Embryonic facial prominence (tissue), 1 donor: ENCODE results near the gene PROC.
"Not testable (repeated sequence)": the region's sequence is repeated elsewhere in the genome, so short reads cannot be mapped to it uniquely, and the experiment has no call there.

Experiments
- DNase-seq: peaks from one replicate; pipeline ENCODE4 v3.0.0-alpha.2; 2016; ENCODE audit errors: extremely low spot score

The PROC gene

DNA sequence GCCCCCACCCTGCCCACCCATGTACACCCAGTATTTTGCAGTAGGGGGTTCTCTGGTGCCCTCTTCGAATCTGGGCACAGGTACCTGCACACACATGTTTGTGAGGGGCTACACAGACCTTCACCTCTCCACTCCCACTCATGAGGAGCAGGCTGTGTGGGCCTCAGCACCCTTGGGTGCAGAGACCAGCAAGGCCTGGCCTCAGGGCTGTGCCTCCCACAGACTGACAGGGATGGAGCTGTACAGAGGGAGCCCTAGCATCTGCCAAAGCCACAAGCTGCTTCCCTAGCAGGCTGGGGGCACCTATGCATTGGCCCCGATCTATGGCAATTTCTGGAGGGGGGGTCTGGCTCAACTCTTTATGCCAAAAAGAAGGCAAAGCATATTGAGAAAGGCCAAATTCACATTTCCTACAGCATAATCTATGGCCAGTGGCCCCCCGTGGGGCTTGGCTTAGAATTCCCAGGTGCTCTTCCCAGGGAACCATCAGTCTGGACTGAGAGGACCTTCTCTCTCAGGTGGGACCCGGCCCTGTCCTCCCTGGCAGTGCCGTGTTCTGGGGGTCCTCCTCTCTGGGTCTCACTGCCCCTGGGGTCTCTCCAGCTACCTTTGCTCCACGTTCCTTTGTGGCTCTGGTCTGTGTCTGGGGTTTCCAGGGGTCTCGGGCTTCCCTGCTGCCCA is 9.3 kb downstream of the PROC start:
- no peak for DNase-seq

GRCh38 chr2:127428057-127428814 is 10.0 kb downstream of the PROC start:
- DNase-seq, result no peak

- DNase-seq, result no peak
Measured at GRCh38 chr2:127428815-127429109, 10.5 kb downstream of the PROC start.

GRCh38 chr2:127429291-127429690 is 11.1 kb downstream of the PROC start:
- DNase-seq, result no peak

- no peak for DNase-seq
Measured at GRCh38 chr2:127429844-127430425, 11.7 kb downstream of the PROC start.

DNA sequence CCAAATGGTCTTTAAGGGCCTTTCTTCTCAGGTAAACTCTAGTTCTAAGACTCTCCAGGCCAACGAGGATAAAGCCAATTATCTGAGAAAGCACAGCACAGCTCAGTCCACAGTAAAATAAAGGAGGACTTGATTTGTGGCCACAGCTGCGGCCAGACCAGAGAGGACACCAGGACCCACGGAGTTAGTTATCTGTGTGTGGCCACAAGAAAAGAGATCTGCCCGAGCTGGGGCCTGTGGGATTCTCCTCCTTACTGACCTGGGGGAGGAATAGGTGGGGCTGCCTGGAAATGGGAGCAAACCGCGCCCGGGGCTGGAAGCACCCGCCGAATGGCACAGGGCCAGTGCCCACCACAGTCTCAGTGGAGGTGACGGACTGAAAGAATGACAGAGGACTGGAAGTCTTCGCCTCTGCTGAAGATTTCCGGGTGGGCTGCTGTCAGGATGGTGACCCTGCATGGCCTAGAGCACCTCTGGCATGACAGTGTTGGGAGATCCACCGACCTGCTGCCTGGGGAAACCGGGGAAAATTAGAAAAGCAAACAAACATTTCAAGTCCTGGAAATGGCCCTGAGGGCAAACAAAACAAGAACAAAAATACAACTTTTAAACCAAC is 13.3 kb downstream of the PROC start:
- DNase-seq, result no peak

GRCh38 chr2:127434515-127434914 is 16.3 kb downstream of the PROC start:
- no peak for DNase-seq

DNA sequence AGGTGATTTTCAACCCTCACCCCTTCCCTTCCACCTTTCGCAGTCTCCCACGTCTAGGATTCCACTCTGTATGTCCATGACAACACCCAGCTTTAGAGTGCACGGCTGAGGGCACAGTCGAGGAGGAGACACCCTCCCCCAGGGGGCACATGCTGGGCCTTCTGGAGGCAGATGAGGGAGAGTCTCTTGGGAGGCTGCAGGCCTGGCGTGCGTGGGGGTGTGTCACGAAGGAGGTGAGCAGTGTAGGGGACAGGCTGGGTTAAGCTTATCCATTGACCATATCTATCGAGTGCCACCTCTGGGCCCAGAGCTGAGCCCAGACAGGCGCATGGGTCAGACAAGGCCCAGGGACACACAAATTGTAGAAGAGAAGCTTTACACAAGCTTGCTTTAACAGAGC is 18.8 kb downstream of the PROC start:
- no peak for DNase-seq

GRCh38 chr2:127437781-127438726 is 19.8 kb downstream of the PROC start:
- no peak for DNase-seq

- DNase-seq, result no peak
Measured at GRCh38 chr2:127439343-127439742, 21.1 kb downstream of the PROC start.

DNA sequence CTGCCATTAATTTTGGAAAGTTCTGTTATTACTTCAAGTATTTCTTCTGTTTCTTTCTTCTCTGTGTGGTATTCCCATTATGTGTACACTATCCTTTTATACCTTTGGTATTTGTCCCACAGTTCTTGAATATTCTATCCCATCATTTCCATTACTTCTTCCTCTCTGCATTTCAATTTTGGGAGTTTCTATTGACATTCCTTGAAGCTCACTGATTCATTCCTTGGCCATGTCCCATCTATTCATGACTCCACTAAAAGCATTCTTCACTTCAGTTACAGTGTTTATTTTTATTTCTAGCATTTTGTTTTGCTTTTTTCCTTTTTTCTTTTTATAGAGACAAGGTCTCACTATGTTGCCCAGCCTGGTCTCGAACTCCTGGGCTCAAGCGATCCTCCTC is 30.3 kb downstream of the PROC start:
- no peak for DNase-seq

DNA sequence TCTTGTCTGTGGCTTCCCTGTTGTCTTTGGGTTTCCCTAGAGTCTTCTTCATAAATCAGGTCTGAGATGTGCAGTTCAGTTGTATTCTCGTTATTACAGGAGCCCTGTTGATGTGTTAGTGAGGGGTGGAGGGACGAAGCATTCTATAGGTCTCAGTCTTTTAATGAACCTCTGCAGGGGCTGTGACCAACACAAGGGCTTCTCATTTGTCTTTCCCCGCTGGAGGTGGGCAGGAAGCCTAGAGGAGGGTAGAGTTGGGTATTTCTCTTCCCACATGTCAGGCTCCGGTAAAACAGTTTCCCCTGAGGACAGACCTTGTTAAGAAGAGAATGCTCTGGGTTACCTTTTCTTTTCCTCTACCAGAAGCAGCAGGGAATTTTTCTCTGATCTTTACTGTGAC is 31.2 kb downstream of the PROC start:
- no peak for DNase-seq

GRCh38 chr2:127449898-127450297 is 31.7 kb downstream of the PROC start:
- DNase-seq, result no peak

DNA sequence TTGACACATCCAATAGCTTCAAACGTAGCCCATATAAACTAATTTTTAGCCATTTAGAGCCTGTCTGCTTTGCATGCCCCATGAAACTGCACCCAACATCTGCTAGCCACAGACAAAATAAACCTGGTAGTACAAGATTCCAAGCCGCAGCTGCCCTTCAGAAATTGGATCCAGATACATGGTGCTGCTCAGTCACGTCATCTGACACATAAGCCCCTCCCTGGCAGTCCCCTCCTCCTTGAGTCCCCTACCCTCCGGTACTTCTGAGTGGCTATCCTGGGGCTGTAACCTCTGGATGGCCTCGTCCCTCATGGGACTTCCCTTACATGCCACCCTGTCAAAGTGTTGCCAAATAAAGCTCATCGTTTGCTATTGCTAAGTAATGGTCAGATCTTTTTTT is 33.8 kb downstream of the PROC start:
- DNase-seq, result no peak

- DNase-seq, result not testable (repeated sequence)
Measured at GRCh38 chr2:127452423-127452822, 34.2 kb downstream of the PROC start.

DNA sequence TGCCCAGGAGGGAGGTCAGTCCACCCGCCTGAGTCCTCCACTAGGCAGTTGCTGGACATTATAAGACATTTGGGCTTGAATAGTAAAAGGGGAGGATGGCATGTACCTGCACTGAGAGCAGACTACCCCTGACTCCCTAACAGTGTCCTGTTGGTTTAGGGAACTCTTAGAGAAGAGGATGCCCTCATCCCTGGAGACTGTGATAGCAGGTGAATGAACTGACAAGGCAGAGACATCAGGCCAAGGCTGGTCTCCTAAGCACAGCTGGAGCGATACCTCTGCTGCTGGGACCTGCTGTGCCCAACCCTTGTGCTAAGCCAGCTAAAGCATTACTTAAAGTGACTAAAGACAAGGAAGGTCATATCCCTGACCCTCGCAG is 34.8 kb downstream of the PROC start:
- DNase-seq, result no peak

DNA sequence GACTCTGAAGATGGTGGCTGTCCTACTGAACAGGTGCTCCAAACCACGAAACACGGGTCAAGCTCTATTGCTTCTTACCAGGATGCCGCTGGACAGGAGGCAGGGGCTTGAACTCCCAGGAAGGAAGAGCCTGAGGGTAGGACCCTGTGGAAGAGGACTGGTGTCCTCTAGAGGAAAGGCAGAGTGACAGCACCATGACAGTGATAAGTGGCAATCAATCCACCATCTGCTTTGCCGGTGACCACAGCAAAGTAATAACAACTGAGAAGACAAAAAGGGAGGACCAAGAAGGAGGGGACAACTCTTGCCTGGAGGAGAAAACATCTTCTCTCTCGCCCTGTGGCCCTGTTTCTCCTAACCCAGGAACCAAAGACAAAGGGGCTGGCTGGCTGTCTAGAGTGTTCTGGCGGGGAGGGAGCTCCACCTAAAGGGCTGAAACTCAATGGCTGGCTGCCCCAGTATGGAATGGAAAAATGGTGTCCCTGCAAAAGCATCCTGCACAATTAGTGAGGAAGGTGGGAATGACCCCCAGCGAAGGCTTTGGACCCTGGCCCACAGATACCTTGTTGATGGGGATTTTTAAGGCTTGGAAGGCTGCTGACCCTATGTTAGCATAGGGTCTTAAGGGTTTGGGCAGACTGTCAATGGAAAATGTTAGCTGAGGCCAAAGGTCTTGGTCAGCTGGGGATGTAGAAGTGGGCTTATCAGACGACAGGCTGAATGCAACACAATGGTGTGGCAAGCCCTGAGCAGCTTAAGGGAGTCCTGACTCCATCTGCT is 35.4 kb downstream of the PROC start:
- no peak for DNase-seq

DNA sequence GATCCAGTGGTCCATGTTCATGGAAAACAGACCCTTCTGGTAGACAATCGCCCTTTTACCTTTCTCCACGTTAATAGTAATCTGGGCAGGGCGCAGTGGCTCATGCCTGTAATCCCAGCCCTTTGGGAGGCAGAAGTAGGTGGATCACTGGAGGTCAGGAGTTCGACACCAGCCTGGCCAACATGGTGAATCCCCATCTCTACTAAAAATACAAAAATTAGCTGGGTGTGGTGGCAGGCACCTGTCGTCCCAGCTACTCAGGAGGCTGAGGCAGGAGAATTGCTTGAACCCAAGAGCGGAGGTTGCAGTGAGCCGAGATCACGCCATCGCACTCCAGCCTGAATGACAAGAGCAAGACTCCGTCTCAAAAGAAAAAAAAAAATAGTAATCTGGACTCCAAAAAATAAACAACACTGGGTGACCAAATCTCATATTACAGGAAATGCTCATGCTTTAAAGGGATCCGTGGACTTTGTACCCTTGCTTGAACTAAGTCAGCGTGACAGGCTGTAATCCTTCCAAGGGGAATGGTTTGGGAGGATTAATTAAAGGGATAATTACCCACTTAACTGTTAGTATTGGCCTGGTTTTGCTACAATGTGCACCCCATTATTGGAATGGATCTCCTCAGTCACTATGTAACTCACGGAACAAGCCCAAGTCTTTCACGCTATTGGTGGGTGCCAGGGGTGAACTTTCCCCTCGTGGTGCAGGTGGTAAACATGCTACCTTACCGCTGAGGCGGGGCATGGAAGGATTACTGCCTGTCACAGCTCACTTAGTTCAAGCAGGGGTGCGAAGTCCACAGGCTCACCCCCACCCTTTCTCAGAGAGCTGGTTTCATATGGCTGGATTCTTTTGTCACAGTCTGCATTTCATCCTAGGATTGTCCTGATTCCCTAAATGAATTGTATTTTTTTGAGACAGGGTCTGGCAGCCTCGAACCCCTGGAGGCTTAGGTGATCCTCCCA is 36.7 kb downstream of the PROC start:
- no peak for DNase-seq

DNA sequence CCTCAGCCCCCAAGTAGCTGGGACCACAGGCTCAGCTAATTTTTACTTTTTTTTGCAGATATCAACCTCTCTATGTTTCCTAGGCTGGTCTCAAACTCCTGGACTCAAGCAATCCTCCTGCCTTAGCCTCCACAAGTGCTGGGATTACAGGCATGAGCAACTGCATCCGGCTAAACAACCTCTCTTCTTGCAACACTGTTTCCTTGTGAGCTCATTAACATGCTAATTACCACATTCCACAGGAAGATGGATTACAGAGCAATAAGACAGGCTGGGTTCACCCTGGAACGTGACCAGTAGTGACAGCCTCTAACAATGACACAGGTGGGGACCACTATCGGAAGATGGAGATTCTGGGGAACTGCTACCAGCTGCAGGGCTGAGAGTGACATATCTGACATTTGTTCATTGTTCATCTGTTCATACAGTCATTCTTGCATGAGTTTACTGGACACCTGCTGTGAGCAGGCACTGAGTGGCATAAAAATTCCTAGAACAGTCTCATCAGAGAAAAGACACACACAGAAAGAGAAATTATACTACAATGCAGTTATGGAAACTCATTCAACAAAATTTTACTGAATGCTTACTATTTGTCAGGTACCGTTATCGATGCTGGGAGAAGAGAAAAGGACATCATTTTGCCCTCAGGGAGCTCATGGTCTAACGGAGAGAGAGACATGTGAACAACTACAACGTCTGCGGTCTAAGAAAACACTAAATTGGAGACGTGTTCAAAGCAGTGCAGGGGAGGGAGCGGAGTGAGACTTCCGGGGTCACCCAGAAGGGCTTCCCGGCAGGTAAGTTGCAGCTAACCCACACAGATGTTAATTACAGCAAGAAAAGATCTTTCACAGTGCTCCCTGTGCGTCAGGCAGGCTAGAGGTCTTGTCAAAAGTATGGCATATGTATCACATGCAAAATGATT is 37.6 kb downstream of the PROC start:
- DNase-seq, result no peak
